ENCODE measurements around the gene SUN1. TPM values are rescaled to one million over a fixed set of nuclear protein-coding genes. Genes with fewer than 3 reads are reported as not detected.

SUN1 gene
- total RNA-seq, 1 experiment from 2014 or later, result 158 TPM

DNA sequence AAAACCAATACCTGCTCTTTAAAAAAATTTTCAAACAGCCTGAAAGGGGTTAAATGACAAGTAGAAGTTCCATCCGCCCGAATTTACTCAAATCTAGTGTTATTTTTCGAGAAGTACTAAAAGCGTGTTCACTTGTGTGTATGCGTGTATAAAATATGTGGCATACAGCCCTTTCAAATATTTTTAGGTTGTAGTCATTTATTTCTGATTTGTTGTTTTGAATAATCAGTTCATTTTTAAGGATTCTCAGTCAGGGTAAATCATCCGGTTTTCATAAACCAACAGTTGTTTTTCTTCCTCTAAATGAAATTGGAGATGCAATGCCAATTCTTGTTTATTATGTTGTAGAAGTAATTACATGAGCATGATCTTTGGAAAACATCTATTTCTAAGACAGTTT is 6.9 kb upstream of the SUN1 start (continued):
- no peak for TF ChIP-seq ZBTB21 (CRISPR knock-in tag; IDR thresholded peaks at IDR 0.05; ENCODE audit: borderline replicate concordance)
- no peak for TF ChIP-seq NFATC4 (CRISPR knock-in tag; IDR thresholded peaks at IDR 0.05)
- TF ChIP-seq, protein P1, sequence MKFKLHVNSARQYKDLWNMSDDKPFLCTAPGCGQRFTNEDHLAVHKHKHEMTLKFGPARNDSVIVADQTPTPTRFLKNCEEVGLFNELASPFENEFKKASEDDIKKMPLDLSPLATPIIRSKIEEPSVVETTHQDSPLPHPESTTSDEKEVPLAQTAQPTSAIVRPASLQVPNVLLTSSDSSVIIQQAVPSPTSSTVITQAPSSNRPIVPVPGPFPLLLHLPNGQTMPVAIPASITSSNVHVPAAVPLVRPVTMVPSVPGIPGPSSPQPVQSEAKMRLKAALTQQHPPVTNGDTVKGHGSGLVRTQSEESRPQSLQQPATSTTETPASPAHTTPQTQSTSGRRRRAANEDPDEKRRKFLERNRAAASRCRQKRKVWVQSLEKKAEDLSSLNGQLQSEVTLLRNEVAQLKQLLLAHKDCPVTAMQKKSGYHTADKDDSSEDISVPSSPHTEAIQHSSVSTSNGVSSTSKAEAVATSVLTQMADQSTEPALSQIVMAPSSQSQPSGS (CRISPR knock-in tag; IDR thresholded peaks at IDR 0.05; ENCODE audit: borderline replicate concordance, low read depth), result no peak
- TF ChIP-seq, protein P2, sequence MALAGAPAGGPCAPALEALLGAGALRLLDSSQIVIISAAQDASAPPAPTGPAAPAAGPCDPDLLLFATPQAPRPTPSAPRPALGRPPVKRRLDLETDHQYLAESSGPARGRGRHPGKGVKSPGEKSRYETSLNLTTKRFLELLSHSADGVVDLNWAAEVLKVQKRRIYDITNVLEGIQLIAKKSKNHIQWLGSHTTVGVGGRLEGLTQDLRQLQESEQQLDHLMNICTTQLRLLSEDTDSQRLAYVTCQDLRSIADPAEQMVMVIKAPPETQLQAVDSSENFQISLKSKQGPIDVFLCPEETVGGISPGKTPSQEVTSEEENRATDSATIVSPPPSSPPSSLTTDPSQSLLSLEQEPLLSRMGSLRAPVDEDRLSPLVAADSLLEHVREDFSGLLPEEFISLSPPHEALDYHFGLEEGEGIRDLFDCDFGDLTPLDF (CRISPR knock-in tag; IDR thresholded peaks at IDR 0.05), result no peak
- TF ChIP-seq JAZF1 (CRISPR knock-in tag; IDR thresholded peaks at IDR 0.05), result no peak
- no peak for TF ChIP-seq IRF2 (CRISPR knock-in tag; IDR thresholded peaks at IDR 0.05; ENCODE audit: borderline replicate concordance, low read depth)

DNA sequence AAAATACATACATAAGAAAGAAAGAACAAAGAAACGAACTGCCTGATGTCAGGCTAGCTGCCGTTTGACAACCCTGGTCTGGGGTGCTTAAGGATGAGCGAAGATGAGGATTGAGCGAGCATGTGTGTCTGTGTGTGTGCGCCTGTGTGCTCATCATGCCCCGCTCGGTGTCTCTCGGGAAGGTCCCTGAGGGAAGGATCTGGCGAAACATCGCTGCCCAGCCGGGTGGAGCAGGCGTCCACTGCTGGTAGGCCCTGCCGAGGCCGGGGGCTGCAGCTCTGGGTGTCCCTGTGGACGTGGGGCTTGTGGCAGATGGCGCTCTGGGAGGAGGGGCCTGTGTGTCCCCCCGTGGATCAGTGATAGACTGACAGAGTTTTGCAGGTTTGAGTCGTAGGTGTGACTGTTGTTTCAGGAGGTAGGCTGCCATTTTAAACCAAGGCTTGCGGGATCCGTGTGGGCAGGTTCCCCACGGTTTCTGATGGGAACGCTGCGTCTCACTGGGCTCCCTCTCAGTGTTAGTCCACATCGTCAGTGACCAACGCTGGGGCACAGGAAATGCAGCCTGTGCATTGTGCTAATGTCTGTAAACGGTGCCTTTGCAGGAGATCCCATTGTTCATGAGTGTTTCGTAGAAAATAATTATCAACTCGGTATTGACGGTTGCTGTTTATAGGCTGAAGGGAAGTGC is 5.9 kb upstream of the SUN1 start:
- Mint-ChIP-seq H3K4me3 (no peak overlapping the region), H3K9me3 (no peaks in the 10 kb centered on the region), H3K27me3 (ENCODE audit: low read depth) (no peaks in the 10 kb centered on the region), H3K27ac (peak overlapping the region; percentile 68), H3K36me3 (peaks cover 5% of the 10 kb centered on the region; the same call in 1 of the 2 replicates), H3K4me1 (peaks cover 65% of the 10 kb centered on the region)
- POLR2A ChIA-PET, result no interaction called here
- no peak for DNase-seq (ENCODE audit: low spot score)
- TF ChIP-seq, protein P3, sequence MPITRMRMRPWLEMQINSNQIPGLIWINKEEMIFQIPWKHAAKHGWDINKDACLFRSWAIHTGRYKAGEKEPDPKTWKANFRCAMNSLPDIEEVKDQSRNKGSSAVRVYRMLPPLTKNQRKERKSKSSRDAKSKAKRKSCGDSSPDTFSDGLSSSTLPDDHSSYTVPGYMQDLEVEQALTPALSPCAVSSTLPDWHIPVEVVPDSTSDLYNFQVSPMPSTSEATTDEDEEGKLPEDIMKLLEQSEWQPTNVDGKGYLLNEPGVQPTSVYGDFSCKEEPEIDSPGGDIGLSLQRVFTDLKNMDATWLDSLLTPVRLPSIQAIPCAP (CRISPR knock-in tag; IDR thresholded peaks at IDR 0.05), result no peak
- TF ChIP-seq NFATC4 (CRISPR knock-in tag; IDR thresholded peaks at IDR 0.05) (no peak), ZNF121 (CRISPR knock-in tag; IDR thresholded peaks at IDR 0.05) (no peak), AFF4 (CRISPR knock-in tag; IDR thresholded peaks at IDR 0.05; ENCODE audit: borderline replicate concordance) (no peak), NR2C2 (CRISPR knock-in tag; IDR thresholded peaks at IDR 0.05) (no peak), SOX15 (CRISPR knock-in tag; IDR thresholded peaks at IDR 0.05) (no peak), ZNF263 (CRISPR knock-in tag; IDR thresholded peaks at IDR 0.05; ENCODE audit: low read depth) (no peak), CREB1 (CRISPR knock-in tag; IDR thresholded peaks at IDR 0.05) (no peak)
- CTCF ChIA-PET, result interaction anchor here (1.2 to 1.5 kb wide), 3 partner anchors 9 to 46 kb away, joined by 3 to 4 read pairs (median 3); no protein-coding TSS in a partner anchor
- no peak for ATAC-seq

DNA sequence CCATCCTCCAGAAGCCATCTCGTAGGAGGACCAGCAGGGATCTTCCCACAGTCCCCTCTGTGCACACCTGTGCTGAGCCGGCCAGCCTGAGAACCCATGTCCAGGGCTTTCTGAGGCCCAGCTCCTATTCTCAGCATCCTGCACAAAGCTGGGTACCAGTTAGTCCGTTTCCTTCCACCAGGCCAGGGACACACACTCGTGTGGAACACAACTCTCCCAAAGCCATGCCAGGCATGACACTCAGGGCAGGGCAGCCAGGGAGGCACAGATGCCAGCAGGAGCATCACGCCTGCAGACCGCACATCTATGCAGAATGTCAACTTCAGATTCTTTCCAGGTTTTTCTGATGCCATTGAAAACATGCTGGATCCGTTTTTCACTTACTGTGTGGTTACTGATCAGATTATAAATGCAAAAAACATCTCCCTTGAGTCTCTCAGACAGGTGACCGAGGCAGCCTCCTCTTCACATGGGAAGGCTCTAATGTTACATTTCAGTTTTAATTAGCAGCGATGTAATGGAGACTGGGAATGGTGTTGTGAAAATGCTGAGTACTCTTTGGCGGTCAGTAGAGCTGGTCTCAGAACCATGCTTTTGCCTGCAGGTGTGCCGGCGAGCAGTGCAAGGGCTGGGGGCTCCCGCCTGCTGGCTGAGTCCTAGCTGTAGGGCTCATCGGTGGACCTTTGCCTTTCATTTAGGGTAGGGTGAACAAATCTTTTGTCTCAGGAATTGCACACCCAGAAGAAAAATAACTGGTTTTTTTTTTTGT is 3.3 kb upstream of the SUN1 start:
- Mint-ChIP-seq H3K4me1 (peaks cover 62% of the 10 kb centered on the region), H3K4me3 (no peak overlapping the region), H3K9me3 (no peaks in the 10 kb centered on the region), H3K27ac (peak overlapping the region; percentile 26; the same call in 1 of the 2 replicates), H3K36me3 (peaks cover 8% of the 10 kb centered on the region), H3K27me3 (ENCODE audit: low read depth) (no peaks in the 10 kb centered on the region)
- no peak for DNase-seq (ENCODE audit: low spot score)
- 0 out of 2 replicates have a peak, but pooled peaks have one; percentile 25 for ATAC-seq
- CTCF ChIA-PET, result interaction anchor here (0.6 to 1.8 kb wide), 5 partner anchors 11 to 129 kb away, joined by 3 to 9 read pairs (median 3); no protein-coding TSS in a partner anchor
- POLR2A ChIA-PET, result interaction anchor here (0.7 kb wide), 1 partner anchor 163 kb away, joined by 3 read pairs; no protein-coding TSS in a partner anchor
- TF ChIP-seq FOXK1 (CRISPR knock-in tag; IDR thresholded peaks at IDR 0.05) (no peak), RORB (CRISPR knock-in tag; IDR thresholded peaks at IDR 0.05) (no peak), IRF2 (CRISPR knock-in tag; IDR thresholded peaks at IDR 0.05; ENCODE audit: borderline replicate concordance, low read depth) (no peak), CREM (CRISPR knock-in tag; IDR thresholded peaks at IDR 0.05) (no peak), SMAD4 (CRISPR knock-in tag; IDR thresholded peaks at IDR 0.05) (no peak), ATF6 (CRISPR knock-in tag; IDR thresholded peaks at IDR 0.05) (no peak), CREB1 (CRISPR knock-in tag; IDR thresholded peaks at IDR 0.05) (no peak)
- TF ChIP-seq, protein P4, sequence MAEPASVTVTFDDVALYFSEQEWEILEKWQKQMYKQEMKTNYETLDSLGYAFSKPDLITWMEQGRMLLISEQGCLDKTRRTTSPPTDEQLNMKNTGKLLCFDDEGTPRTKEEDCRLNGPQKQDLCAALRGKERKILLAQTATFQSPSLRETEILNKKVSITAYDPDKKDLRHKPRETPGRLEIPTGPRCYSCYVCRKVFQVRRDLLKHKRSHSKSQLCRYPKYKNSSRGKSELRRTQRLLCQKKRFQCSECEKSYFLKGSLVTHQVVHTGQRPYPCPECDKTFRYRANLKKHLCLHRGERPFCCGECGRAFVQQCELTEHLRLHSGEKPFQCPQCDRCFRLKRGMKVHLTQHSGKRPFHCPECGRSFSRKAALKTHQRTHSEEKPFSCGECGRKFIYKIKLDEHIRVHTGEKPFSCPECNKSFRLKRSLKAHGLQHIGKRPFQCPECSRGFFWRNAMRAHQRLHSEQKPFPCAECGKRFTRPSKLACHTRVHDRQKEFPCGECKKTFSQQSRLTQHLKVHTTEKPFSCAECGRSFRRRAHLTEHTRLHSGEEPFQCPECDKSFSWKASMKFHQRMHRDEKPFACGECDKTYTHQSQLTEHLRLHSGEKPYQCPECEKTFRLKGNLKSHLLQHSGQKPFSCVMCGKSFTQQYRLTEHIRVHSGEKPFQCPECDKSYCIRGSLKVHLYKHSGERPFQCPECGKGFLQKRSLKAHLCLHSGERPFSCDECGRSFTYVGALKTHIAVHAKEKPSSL (CRISPR knock-in tag; conservative IDR thresholded peaks at IDR 0.05), result no peak
